ENCODE measurements around the gene DSCAML1.

DSCAML1 gene

GRCh38 chr11:117603932-117604331, 193.1 kb downstream of the DSCAML1 start:
- DNase-seq, result no peak

- no peak for DNase-seq
Measured at GRCh38 chr11:117601006-117601708, 195.9 kb downstream of the DSCAML1 start.

- DNase-seq, result no peak
Measured at GRCh38 chr11:117600234-117600783, 196.7 kb downstream of the DSCAML1 start.

- DNase-seq, result no peak
Measured at GRCh38 chr11:117597071-117597470, 199.9 kb downstream of the DSCAML1 start.

- DNase-seq, result no peak
Measured at GRCh38 chr11:117595440-117595839, 201.6 kb downstream of the DSCAML1 start.

- DNase-seq, result no peak
Measured at GRCh38 chr11:117594721-117595120, 202.3 kb downstream of the DSCAML1 start.

- no peak for DNase-seq
Measured at GRCh38 chr11:117593065-117593464, 204.0 kb downstream of the DSCAML1 start.

- no peak for DNase-seq
Measured at GRCh38 chr11:117591316-117592039, 205.5 kb downstream of the DSCAML1 start.

GRCh38 chr11:117589063-117589462, 208.0 kb downstream of the DSCAML1 start:
- DNase-seq, result no peak

- DNase-seq, result no peak
Measured at GRCh38 chr11:117588166-117588810, 208.7 kb downstream of the DSCAML1 start.

- no peak for DNase-seq
Measured at GRCh38 chr11:117587416-117587815, 209.6 kb downstream of the DSCAML1 start.

- no peak for DNase-seq
Measured at GRCh38 chr11:117586392-117586791, 210.6 kb downstream of the DSCAML1 start.

GRCh38 chr11:117585631-117586030, 211.4 kb downstream of the DSCAML1 start:
- no peak for DNase-seq

GRCh38 chr11:117584056-117584830, 212.8 kb downstream of the DSCAML1 start:
- no peak for DNase-seq

GRCh38 chr11:117583063-117583801, 213.8 kb downstream of the DSCAML1 start:
- DNase-seq, result no peak

- DNase-seq, result no peak
Measured at GRCh38 chr11:117582433-117582832, 214.6 kb downstream of the DSCAML1 start.

- no peak for DNase-seq
Measured at GRCh38 chr11:117580866-117581265, 216.2 kb downstream of the DSCAML1 start.

GRCh38 chr11:117579161-117579560, 217.9 kb downstream of the DSCAML1 start:
- no peak for DNase-seq

GRCh38 chr11:117575856-117576255, 221.2 kb downstream of the DSCAML1 start:
- DNase-seq, result no peak

GRCh38 chr11:117574551-117574950, 222.5 kb downstream of the DSCAML1 start:
- DNase-seq, result no peak

GRCh38 chr11:117573326-117573725, 223.7 kb downstream of the DSCAML1 start:
- no peak for DNase-seq

- DNase-seq, result no peak
Measured at GRCh38 chr11:117572671-117573070, 224.3 kb downstream of the DSCAML1 start.
